SH-SY5Y (cell line): ENCODE measurements around the gene BTBD18.

Experiments
- GATA2 ChIP-seq: IDR thresholded peaks from 2 replicates; pipeline ENCODE4 v1.6.1; 2011; ENCODE audit warnings: mild to moderate bottlenecking, low read depth, low read length
- GATA3 ChIP-seq: IDR thresholded peaks from 2 replicates; pipeline ENCODE4 v1.6.1; 2011; ENCODE audit warnings: low read depth, mild to moderate bottlenecking, low read length, moderate library complexity

The BTBD18 gene, protein sequence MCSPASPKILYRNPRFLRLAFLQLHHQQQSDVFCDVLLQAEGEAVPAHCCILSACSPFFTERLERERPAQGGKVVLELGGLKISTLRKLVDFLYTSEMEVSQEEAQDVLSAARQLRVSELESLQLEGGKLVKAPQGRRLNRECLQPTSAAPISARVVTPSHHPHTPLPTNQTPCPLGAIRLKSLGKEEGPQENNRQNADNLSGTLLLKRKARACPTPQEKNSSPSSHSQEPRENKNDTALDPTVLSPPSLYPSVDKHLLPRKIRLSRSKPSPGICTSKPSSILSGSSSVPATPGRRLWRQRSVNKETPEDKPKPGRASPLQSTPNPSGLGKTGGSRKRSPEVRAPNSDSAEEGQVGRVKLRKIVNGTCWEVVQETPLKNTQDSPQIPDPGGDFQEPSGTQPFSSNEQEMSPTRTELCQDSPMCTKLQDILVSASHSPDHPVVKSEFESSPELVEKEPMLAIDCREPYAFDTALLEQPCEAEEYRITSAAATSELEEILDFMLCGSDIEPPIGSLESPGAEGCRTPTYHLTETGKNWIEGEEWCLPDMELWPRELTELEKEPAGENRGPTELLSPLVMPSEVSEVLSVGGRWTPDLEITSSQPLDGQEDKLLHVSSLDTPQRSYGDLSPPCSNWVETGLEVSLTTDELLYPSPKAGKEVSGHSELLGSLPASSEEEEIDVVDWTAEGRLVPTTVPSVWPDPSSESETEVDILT

DNA sequence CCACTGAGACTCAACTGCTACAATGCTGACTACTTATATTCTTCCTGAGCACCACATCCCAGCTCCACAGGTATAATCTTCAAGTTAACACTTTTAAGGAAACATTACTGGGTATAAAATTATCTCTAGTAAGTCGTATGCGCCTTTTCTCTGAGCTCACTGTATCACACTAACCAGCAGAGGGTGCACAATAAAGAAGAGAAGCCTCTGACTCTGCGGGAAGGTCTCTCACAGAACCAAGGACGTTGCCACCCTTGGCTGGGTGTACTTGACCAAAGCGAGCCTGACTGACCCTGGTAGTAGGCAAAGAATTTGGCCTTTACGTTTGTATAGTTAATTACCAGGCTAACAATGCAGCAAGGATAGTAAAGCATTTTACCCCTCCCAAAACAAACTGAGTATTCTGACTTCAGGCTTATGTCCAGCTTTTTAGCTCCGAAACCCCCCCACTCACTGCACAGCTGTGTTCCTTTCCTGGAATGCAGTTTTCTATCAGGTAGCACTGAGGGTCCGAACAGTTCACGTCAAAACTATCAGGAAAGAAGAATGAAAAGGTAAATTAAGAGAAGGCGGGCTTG is at the start of gene BTBD18:
Gene BTBD18 (minus strand): TSS at position 144 of the 578 bp plus-strand sequence. CDS start 631 bp downstream, outside the sequence.
- no peak for TF ChIP-seq GATA3
- TF ChIP-seq GATA2 = no peak

DNA sequence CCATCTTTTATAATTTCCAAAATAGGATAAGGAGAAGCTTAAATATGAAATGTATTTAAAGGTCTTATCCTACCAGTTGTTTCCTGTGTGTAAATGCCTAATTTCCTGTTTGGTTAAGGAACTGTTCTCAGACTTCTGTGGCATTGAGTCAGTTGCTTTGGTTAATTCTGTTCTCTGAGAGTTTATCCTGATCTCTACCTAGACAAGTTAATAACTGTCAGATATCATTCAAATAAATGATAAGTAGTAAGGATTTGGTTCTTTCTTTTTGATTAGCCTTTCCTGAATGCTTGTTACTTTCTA is 49.5 kb upstream of the BTBD18 start:
- TF ChIP-seq GATA3 = no peak
- no peak for TF ChIP-seq GATA2

DNA sequence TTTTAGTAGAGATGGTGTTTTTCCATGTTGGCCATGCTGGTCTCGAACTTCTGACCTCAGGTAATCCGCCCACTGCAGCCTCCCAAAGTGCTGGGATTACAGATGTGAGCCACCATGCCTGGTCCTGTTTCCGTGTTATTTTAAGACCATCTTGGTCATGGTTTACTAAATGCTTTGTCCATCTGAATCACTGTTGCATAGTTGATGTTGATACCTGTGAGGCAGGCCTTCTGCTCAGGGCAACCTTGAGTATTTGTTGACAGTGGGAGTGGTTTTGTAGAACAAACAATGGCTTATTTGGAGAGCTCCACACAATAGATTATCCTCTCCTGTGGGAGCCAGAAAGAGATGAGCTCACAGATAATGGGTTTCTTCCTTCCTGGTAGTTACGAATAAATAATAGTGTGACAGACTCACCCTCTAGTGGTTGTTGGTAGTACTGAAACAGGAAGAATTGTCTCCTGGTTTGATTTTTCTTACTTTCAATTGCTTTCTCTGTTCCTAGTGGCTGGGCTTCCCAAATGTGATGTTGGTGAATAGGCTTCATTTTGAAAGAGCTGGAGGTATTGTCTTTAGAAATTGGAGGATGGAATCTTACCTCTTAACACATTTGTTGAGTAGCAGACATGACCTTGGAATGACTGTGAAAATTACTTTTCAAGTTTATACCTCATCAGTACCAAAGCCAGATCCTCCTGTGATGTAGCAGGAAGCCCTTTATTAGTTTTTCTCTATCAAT is 49.0 kb upstream of the BTBD18 start:
- peak; percentile 93 for TF ChIP-seq GATA2
- TF ChIP-seq GATA3 = peak; percentile 81

DNA sequence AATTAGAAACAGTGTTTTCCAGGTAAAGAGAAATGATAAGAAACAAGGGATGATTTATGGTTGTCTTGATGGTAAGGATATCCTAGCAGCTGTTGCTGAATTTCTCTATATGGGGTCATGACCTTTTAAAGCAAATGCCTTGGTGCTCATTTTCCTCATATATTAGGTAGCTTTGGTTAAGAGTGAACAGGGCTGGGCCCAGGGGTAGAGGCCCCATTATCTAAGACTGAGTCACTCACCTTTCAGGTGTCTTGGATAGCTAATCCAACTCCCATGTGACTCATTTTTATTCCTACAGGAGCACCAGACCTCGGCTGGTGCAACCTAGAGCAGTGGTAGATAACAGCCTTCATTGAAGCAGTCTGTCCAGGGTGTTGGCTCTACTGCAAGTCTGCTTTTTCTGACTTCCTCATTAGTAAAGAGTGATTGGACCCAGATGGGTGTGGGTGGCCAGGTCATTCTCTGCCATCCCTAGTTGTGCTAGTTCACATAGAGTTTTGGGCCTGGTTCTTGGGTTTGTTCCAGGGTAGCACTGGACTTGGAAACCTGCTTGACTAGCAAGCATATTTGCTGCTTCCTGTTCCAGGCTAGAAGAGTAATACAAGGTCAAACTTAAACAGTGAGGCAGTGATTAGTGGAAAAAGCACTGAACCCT is 47.4 kb upstream of the BTBD18 start:
- TF ChIP-seq GATA3 (no peak), GATA2 (no peak)

DNA sequence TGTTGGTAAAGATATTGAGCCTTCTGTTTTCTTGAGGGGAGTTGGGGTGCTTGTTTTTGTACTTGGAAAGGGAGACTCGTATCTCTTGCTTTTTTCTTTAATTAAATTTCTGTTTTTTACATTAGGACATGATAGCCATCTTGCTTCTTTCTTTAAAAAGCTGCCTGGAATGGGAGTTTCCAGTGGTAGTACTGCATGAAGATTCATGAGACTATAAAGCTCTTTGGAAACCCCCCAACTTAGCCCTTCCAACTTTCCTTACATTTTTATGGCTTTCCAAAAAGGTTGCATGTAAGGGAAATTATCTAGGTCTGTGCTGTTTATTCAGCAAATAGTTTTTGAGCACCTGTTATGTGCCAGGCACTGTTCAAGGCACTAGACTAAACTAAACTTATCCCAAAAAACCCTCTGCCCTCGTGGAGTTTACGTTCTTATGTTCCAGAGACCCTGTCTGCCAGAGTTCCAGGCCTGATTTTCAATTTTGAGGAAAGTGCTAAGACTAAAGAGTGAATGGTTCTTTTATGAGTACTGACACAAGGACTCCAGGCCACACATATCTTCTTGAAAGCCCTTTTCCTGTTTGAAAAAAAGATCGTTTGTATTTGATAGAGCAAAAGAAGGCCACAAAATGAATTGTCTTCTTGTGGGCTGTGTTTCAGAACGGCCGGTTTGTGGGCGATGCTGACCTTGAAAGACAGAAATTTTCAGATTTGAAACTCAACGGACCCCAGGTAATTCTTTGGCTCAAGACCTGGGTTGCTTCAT is 41.9 kb upstream of the BTBD18 start:
- TF ChIP-seq GATA2 = no peak
- TF ChIP-seq GATA3 = no peak

DNA sequence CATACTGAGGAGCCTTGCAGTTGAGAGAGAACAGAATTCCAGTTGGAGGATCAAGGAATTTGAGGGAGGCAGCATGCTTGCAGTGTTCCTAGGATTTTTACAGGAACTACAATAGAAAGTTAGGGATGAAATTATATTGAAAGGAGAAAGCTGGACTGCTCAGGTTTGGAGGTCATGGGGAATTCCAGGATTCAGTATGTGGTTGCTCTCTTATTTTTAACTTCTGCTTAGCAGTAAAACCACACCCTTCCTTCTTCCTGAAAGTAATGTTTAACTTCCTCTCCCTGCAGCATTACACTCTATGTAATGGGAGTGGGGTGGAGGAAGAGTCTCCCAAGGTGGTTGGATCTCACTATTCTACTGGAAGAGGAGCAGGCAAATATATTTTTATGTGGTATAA is 41.3 kb upstream of the BTBD18 start:
- no peak for TF ChIP-seq GATA3
- no peak for TF ChIP-seq GATA2

DNA sequence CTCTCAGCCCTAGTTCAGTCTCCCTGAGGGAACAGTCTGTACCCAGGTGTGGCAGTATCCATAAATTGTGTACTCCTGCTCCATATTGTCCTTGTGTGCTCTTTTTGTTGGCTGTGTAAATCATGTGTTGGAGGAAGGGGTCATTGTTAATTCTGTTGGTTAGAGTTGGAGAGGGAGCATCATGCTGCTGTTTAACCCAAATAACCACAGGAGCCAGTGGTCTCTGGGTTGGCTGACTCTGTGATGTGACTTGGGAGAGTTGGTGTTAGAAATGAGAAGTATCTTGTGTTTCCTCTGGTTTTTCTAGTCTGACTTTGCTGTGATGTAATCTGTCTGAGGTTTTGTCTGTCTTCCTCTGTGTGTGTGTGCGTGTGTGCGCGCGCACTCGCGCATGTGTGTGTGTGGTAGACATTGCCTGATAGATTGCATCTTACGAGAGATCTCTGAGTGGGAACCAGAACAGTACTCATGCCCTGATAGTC is 40.5 kb upstream of the BTBD18 start:
- no peak for TF ChIP-seq GATA2
- no peak for TF ChIP-seq GATA3

DNA sequence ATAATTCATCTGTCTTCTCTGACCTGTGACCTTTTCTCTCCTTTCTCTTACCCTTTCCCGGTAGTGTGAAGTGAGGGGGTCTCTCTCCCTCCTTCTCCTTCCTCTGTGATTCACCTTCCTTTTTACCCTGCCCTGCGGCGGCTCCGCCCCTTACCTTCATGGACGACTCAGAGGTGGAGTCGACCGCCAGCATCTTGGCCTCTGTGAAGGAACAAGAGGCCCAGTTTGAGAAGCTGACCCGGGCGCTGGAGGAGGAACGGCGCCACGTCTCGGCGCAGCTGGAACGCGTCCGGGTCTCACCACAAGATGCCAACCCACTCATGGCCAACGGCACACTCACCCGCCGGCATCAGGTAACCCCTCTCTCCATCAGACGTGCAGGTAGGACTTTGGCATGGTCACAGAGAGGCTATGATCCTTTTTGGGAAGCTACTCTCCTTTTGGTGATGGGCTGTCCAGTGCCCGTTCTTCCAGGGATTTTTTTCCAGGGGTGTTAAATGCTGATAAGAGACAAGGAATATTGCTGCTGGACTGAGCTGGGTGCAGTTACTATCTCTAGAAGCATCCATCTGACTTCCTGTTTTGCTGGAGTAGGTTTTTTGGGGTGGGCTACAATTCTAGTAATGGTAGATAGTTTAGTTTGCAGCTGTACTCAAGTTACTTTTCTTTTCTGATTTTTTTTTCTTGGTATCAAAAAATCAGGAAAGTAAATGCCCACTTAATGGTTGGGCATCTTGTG is 39.9 kb upstream of the BTBD18 start:
- TF ChIP-seq GATA2 (no peak), GATA3 (no peak)

DNA sequence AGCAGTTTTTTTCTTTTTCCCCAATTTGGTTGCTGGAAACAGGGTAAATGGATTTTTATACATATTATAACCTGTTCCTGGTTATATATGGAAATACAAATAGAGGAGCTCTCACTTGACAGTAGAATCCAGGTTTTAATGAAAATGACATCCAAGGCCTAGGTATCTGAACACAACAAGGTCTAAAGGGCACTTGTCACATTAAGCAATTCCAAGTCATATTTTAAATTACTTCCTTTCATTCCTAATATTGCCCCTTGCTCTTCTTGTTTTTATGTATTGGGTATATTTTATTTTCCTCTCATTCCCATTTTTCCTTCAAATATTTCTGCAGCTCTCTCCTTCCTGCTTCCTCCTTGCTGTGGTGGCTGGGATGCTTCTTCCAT is 37.1 kb upstream of the BTBD18 start:
- TF ChIP-seq GATA3 (no peak), GATA2 (no peak)

DNA sequence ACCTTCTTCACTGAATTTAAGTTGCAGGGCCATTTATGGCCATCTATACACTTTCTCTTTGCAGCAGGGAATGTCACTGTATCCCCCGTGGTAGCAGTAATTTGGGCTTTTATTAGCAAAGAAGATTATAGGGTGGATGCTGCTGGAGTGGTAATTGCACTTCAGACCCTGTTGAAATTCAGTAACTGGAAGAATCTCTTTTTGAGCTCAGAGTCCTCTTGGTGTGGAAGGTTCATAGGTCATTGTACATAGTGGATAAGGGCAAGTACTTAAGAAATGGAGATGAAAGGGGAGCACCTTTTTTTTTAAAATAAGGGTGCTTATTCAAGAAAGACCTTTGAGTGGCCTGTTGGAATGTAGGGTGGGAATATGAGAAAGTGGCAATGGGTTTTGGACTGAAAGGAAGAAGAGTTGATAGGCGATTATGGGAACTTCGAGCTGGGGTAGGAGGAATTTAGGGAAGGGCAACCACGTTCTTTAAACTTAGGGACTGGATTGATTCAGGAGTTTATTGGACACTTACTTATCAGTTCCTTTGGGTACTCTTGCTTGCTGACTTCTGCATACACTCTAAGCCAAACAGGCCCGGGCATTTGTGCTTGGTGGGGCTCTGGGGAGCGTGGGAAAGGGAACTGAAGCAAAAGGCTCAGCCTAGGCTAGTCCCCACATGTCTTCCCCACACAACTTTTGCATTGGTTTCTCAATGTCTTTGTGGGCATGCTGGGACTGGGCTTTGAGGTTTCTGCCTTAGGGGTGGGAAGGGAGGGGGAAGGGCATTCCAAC is 36.5 kb upstream of the BTBD18 start:
- TF ChIP-seq GATA3 (no peak), GATA2 (no peak)

DNA sequence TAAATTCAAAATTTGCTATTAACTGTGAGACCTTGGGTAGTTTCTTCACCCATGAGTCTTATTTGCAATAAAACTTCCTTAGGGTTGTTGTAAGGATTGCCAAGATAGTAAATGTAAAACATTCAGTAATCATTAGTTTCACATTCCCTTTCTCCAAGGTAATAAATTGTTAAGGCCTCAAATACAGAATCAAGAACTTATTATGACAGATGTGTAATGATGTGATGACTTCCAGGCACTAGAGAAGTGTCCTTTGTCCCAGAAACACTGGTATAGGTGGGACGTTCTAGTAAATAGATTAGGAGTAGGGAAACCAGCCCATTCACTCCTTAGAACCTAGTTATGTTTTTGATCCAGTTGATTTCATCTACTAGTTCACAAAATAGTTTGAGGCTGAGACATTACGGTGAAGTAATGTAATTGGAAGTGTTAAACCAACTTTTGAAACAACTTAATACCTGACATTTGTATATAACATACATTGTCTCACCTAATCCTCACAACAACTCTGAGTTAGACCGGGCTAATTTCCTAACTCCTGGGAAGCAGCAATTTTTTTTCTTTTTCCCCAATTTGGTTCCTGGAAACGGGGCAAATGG is 35.5 kb upstream of the BTBD18 start:
- no peak for TF ChIP-seq GATA3
- no peak for TF ChIP-seq GATA2
